ENCODE results near the gene RNF138.

DNA sequence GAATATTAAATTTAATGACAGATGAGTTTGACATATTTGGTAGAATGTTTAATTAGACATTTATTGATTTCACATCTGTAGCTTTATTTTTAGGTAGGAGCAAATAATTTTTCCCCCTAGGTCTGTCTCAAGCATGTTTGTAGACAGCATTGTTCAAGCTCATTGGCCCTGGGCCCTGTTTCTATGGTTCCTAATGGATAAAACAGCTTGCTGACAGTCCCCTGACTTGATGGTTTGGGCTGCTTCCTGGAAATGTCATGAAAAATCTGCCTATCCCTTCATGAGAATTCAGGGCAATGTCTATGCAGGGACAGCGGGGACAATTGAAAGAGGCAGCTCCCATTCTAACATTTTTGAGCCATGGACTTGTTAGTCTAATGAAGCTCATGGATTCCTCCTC is 83.6 kb downstream of the RNF138 start:
- TF ChIP-seq, protein P1, sequence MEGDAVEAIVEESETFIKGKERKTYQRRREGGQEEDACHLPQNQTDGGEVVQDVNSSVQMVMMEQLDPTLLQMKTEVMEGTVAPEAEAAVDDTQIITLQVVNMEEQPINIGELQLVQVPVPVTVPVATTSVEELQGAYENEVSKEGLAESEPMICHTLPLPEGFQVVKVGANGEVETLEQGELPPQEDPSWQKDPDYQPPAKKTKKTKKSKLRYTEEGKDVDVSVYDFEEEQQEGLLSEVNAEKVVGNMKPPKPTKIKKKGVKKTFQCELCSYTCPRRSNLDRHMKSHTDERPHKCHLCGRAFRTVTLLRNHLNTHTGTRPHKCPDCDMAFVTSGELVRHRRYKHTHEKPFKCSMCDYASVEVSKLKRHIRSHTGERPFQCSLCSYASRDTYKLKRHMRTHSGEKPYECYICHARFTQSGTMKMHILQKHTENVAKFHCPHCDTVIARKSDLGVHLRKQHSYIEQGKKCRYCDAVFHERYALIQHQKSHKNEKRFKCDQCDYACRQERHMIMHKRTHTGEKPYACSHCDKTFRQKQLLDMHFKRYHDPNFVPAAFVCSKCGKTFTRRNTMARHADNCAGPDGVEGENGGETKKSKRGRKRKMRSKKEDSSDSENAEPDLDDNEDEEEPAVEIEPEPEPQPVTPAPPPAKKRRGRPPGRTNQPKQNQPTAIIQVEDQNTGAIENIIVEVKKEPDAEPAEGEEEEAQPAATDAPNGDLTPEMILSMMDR (conservative IDR thresholded peaks at IDR 0.05; ENCODE audit: low read depth in 2 of 2), result no peak
- TF ChIP-seq EZH2phosphoT487 (IDR thresholded peaks at IDR 0.05; ENCODE audit: unreplicated experiment) (no peak), POLR2AphosphoS5 (IDR thresholded peaks at IDR 0.05; ENCODE audit: low read depth) (no peak), ZNF114 (CRISPR knock-in tag; IDR thresholded peaks at IDR 0.05) (no peak), CREB1 (CRISPR knock-in tag; IDR thresholded peaks at IDR 0.05; ENCODE audit: low read depth) (no peak), EZH2 (IDR thresholded peaks at IDR 0.05; ENCODE audit: low read depth, unreplicated experiment) (no peak), JUNB (IDR thresholded peaks at IDR 0.05; ENCODE audit: unreplicated experiment) (no peak), STAT1 (IDR thresholded peaks at IDR 0.05; ENCODE audit: unreplicated experiment) (no peak), ZNF331 (CRISPR knock-in tag; IDR thresholded peaks at IDR 0.05; ENCODE audit: low read depth) (no peak)

Measured in GM23338 (cell line).